ENCODE data around the gene DHX29. TPM values are rescaled to one million over a fixed set of nuclear protein-coding genes. Genes with fewer than 3 reads are reported as not detected.

Gene DHX29
- total and polyA plus RNA-seq, 2 donors (not counting 1 experiment from before 2014, with no cell fraction given): 3.9 to 18.1 TPM

DNA sequence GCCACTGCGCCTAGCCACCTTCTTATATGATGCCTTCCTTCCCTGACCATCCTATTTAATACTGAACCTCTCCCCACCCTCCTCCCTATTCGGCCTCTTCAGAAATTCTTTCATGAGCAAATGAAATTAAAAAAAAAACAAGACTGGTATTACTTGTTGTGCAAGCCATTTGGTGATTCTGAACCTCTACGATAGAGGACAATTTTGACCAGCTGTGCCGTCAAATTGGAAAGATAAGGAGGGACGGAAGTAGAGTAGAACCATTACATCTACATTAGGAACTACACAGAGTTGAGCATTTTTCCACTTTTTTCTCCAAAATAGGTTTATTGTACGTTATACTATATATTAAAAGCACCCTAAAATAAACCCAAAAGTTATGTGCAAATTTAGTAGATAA, 2.9 kb downstream of the DHX29 start:
- H3K4me3 Mint-ChIP-seq: no peak overlapping the region

More for the DNA sequence above, 2.9 kb downstream of the DHX29 start:
- Mint-ChIP-seq H3K4me1 (peaks cover 18% of the 10 kb centered on the region), H3K27me3 (no peaks in the 10 kb centered on the region), H3K27ac (no peak overlapping the region), H3K9me3 (ENCODE audit: insufficient read depth) (peaks cover 2% of the 10 kb centered on the region)
- no peak for TF ChIP-seq CTCF (IDR thresholded peaks at IDR 0.05)
- no peak for TF ChIP-seq EZH2 (IDR thresholded peaks at IDR 0.05; ENCODE audit: borderline replicate concordance, insufficient read depth, low read depth, low read length, poor library complexity, severe bottlenecking)
- Histone ChIP-seq H2AFZ (ENCODE audit: insufficient read depth, low read depth, low read length, poor library complexity, severe bottlenecking) (no peak overlapping the region), H3K4me1 (ENCODE audit: control insufficient read depth in 2 of 2, insufficient read depth in 2 of 2, low read length in 2 of 2) (peaks cover 32 to 35% of the 10 kb centered on the region in 2 donors), H3K27me3 (replicated peaks in 1 of 4; ENCODE audit: control extremely low read depth in 1 of 4, control insufficient read depth in 3 of 4, insufficient read depth in 4 of 4, low read length in 3 of 4) (no peaks in the 10 kb centered on the region), H3K4me3 (ENCODE audit: control extremely low read depth in 1 of 5, extremely low read depth in 1 of 5, insufficient read depth in 1 of 5, low read depth in 2 of 5, low read length in 4 of 5) (no peak overlapping the region), H3K9me3 (ENCODE audit: control extremely low read depth in 1 of 3, control insufficient read depth in 2 of 3, insufficient read depth in 1 of 3, low read length in 2 of 3) (peaks cover 0 to 5% (median 0%) of the 10 kb centered on the region in 3 donors), H3K9ac (ENCODE audit: low read length) (no peak overlapping the region), H3K36me3 (replicated peaks in 1 of 2; ENCODE audit: control extremely low read depth in 1 of 2, control insufficient read depth in 1 of 2, extremely low read depth in 1 of 2, insufficient read depth in 2 of 2, low read length in 1 of 2) (peaks cover 2 to 3% of the 10 kb centered on the region in 2 experiments), H3K4me2 (replicated peaks; ENCODE audit: low read depth, low read length, poor library complexity, severe bottlenecking) (no peak overlapping the region), H3K79me2 (ENCODE audit: control insufficient read depth, insufficient read depth, low read length) (peaks cover 85% of the 10 kb centered on the region), H3K27ac (ENCODE audit: low read length in 2 of 2) (no peak overlapping the region), H4K20me1 (ENCODE audit: control insufficient read depth, insufficient read depth, low read length, poor library complexity, severe bottlenecking) (peaks cover 13% of the 10 kb centered on the region)
- WGBS (ENCODE audit: insufficient coverage): 100% methylated on average over 1 of the region's 6 CpGs
- CTCF ChIA-PET: interaction anchor here (0.7 kb wide), 1 partner anchor 23 kb away, joined by 4 read pairs; no protein-coding TSS in a partner anchor
- POLR2A ChIA-PET: no interaction called here
- no peak for DNase-seq
- intact Hi-C loops (cut with micrococcal nuclease): loop anchor here (10.0 kb wide), 2 partner anchors 990 to 1870 kb away; partner anchors contain the start of genes ARL15 and GPBP1
- ATAC-seq (ENCODE audit: low read depth): no peak
